GM21786 (cell line): ENCODE data around the gene CIPC.

Experiments
- ATAC-seq: cut with Tn5 transposase; IDR thresholded peaks from one replicate; pipeline ENCODE4 v1.9.1; 2021; ENCODE audit not compliant: unreplicated experiment

Gene CIPC

DNA sequence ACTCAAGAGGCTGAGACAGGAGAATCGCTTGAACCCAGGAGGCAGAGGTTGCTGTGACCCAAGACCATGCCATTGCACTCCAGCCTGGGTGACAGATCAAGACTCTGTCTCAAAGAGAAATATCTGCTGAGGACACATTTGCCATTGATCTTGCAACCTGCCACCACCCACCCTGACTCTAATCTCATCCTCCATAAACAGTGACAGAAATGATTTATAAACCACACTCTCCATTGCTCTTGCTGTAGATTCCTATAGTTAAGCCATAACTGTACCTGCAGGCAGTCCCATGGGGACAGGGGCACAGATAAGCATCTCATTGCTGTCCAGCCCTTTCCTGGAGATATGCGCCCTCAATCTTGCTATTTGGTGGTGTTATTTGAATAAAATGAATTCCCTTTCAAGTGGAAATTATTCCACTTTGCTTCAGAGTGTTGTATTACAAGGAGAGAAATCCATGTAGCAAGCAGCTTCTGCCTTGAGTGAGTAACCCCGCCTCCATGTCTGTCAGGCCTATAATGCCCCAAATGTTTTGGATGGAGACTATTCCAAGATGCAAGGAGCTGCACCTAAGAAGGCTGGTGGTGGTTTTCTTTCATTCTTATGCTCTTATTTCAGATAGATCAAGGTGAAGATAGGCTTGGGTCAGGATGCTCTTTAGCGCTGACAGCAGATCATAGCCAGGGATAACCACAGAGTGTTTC, 46.5 kb downstream of the CIPC start:
- no peak for ATAC-seq

DNA sequence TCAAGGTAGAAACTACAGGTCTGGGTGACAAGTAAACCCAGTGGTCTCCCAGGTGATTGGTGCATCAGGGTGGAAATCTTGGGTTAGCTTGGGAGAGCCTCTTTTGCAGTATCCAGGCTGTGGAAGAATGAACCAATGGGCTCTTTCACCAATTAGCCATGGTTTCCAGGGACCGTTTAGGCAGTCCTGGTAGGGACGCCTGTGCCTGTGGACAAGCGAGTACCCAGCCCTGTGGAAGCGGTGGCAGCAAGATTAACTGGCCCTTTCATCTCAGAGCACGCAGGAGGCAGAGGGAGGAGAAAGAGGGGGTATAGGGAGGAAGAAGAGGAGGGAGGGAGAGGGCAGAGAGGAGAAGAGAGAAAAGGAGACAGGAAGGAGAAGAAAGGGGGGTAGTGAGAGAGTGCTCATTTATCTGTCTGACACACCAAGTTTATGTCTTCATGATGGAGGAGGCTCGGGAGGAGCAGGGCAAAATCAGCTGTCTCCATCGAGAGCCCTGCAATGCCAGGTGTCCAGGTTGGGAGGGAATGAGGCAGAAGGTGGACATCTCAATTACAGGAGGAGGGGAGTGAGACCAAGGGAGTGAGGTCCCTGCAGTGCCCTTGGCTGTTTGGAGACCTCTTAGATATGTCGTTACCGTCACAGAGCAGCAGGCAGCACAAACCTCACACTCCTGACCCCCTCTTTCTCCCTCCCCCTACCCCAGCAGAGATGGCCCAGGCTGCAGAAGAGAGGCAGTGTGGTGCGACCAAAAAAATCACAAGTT, 48.1 kb downstream of the CIPC start:
- ATAC-seq, result no peak

DNA sequence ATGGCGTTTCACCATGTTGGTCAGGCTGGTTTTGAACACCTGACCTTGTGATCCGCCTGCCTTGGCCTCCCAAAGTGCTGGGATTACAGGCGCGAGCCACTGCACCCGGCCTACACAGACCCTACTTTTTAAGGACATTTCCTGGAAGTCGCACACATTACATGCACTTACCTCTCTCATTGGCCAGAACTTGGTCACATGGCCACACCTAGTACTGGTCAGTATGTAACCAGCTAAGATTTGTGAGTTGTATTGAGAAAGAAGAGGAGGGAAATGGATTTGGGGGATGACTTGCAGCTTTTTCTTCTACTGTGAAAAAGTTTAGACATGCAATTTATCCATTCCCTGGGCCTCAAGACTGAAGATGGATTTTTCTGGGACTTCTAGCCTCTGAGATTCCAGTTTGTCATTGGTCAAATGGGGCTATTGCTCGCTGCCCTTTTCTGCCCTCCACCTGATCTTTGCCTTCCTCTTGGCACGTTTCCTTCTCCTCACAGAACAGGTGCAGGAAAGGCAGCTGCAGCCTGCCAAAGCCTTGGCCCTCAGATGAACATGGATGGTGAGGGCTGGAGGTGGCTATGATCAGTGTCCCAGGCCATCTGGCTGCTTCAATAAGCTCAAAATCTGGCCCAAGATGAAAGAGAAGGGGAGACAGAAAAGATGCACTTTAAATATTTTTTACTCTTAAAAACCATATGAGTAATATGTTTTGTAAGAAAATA, 50.6 kb downstream of the CIPC start:
- no peak for ATAC-seq

DNA sequence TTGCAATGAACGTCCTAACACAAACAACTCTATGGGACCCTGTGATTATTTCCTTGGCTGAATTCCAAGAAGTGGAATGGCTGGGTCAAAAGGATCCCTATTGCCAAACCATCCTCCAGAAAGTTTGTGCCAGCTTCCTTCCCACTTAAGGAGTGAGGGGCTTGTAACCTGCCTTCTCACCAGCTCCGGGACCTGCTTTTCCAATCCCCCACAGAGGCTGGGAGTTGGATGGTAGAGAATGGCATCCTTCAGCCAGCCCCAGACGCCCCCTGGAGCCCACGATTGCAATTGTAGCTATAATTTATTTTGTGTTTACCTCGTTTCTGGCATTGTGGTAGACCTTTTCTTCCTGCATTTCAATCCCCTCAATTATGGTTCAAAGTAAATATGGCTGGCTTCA, 53.2 kb downstream of the CIPC start:
- no peak for ATAC-seq

DNA sequence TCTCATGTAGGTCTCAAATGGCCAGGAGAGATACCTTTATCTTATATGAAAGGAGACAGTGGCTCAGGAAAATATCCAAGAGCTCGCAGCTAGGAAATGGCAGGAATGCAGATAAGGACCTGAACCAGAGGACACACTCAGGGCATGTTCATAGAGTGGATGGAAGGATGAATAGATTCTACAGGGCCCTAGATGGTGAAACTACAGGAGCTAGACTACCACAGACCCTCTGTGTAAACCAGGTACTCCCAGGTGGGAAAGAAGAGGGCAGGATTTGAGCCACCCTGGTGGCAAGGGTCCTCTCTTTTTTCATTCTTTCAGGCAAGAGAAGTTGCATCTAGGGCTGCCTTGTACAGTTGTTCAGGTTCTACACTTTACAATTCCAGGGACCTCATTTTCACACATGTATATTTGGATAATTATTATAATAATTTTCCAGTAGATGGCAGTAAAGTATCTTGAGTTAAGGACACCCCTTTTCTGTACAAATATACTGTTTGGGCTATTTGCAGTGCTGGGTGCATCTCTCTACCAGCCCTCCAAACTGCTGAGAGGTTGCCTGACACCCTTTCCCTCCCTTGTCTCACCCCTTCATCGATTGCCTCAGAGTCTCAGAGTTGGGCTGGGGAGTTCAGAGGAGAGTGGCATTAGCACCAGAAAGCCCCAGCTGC, 54.0 kb downstream of the CIPC start:
- no peak for ATAC-seq

DNA sequence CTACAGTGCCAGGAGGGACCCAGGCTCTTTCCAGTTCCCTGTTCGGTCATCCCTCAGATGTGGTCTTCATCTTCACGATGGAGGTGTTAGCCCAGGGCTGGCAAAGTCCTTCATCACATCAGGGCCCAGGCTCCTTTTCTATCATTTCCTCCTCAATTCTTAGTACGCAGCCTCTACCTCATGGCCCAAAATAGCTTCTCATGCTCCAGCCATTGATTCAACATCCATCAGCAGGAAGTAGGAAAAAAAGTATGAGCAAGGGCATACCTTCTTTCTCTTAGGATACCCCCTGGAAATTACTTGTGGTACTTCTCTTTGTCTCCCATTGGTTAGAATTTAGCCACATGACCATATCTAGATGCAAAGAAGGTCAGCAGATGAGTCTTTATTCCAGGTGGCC, 55.7 kb downstream of the CIPC start:
- no peak for ATAC-seq

DNA sequence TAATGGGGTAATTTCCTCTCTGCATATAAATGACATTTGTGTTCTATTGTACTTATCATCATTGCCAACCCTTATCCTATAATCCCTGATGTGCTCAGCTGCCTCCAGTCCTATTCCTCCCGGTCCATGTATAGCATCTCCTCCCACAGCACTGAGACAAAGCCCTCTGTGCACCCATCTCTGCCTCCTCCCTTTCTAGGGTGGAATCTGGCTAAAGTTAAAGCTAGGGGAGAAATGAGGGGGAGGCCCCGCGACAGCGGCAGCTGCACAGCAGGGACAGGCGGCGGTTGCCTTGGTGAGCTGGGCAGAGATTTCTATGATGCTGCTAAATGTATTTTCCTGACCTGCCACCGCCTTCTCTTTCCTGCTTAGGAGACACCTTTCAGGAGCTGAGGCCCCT, 56.4 kb downstream of the CIPC start:
- no peak for ATAC-seq

DNA sequence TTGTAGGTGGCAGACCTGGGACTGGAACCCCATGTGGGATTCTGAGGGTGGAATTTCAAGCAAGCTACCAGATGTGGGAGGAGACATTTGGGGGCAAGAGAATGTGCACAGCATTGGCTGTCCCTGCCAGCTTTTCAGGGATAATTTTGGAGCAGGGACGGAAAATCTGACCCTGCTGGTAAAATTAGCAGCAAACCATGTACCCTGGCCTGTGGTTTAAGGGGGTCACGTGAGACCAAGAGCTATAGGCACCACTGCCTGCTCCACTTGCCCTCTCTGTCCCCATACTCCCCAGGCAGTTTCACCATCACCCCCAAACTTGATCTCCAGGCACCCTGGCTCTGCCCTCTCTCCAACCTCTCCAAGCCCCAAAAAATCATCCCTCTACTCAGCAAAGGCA, 57.0 kb downstream of the CIPC start:
- ATAC-seq, result no peak

DNA sequence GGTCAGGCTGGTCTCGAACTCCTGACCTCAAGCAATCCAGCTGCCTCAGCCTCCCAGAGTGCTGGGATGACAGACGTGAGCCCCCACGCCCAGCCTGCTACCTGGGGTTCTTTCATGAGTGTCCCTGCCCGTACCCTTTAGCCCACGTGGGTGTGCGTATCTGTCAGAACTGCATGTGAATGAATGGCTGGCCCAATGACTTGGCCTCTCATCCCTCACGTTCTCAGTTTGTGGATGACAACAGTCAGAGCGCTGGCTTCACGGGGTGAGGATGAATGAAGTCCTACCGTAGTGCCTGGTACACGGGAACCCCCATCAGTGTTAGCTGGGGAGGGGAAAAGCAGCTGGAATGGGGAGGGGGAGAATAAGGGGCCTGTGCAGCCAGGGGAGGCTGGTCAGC, 59.7 kb downstream of the CIPC start:
- no peak for ATAC-seq

DNA sequence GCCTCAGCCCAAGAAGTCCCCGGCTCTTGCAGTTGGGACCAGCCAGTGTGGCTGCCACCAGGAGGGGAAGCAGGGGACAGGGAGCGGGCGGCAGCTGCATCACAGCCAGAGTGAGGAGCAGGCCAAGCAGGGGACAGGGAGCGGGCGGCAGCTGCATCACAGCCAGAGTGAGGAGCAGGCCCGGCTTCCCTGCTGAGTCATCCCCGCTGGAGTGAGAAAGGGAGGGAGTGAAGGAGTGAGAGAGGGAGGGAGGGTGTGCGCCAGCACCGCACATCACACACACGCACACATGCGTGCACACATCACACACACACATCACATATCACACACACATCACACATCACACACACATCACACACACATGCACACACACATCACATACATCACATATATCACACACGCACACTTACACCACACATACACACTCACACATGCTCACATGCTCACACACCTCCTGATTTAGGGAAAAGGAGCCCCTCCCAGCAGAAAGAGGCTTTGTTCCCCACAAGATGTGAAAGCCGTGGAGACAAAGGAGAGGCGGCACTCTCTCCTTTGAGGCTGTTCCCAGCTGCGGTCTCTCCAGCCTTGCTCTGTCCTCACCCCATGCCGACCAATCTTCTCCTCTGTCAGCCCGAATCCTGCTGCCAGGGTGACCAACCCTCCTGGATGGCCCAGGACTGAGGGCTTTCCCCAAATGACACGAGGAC, 60.3 kb downstream of the CIPC start:
- no peak for ATAC-seq

DNA sequence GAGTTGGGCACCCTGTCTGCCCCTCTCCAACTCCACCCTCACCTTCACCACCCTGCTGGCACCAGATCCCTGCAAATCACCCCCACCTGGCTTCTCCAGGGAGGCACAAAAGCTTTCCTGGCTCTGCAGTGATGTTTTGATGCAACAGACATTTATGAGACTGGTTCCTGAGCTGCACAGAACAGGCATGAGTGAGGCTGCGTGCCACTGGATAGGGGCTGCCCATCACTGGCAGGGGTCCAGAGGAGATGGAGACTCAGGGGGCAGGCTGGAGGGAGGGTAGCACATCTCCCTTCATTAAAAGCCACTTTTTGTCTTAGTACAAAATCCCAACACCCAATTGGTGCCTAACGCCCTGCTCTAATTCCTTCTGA, 60.8 kb downstream of the CIPC start:
- no peak for ATAC-seq

DNA sequence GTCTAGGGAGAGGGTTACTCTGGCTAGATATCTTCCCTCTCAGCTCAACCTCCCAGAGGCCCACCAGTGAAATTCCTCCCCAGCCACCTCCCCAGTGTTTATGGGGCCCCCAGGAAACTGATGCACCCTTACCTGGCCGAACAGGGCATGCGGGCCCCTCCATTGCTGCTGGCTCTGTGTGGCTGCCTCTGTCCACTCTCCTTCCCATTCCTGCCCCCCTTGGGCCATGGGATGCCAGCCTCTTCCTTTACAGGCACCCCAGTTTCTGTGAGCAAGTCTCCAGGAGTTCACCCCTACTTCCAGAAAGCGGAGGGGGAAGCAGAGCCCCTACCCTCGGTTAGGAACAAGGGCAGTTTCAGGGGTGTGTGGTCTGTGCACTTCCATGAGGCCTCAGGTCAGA, 63.0 kb downstream of the CIPC start:
- no peak for ATAC-seq
